BJ (cell line): ENCODE measurements around the gene TP53BP1. TPM values are rescaled to one million over a fixed set of nuclear protein-coding genes. Genes with fewer than 3 reads are reported as not detected.
"Not testable (repeated sequence)": the region's sequence is repeated elsewhere in the genome, so short reads cannot be mapped to it uniquely, and the experiment has no call there.

ENCODE experiments used
- CTCF ChIA-PET: fragments of 350-600 bp; formaldehyde crosslinking; extraction: SDS; loops from one replicate; lab custom pipeline; 2021; ENCODE audit warnings: antibody characterized with exemption, inconsistent platforms; lab: Yijun Ruan, JAX
- POLR2A ChIA-PET: fragments of 300-600 bp; sonication (Branson Sonifier 250); formaldehyde crosslinking; extraction: SDS; loops from one replicate; lab custom pipeline; 2021; ENCODE audit warnings: antibody characterized with exemption; lab: Charles Lee
- DNase-seq: peaks from one replicate; pipeline ENCODE4 v3.0.0-alpha.2; 2011; ENCODE audit warnings: low read depth
- H3K27me3 ChIP-seq: 2 replicates; pipeline ENCODE4 v1.6.0; 2011; ENCODE audit warnings: low read length; ENCODE audit not compliant: control insufficient read depth, insufficient read depth
- H3K36me3 ChIP-seq: 2 replicates; pipeline ENCODE4 v1.5.1; 2011; ENCODE audit warnings: low read length; ENCODE audit not compliant: control insufficient read depth, insufficient read depth
- H3K4me3 ChIP-seq: 2 replicates; pipeline ENCODE4 v1.5.1; 2011; ENCODE audit warnings: low read depth, mild to moderate bottlenecking, control low read depth, low read length
- polyA plus RNA-seq: library from polyadenylated mRNA; depleted of rRNA; stranded (reverse); fragments of >200 nt; gene quantifications from 2 replicates; pipeline ENCODE4 v1.2.3, GENCODE V29; 2011
- TF ChIP-seq, protein P1 (sequence below): IDR thresholded peaks from 2 replicates; pipeline ENCODE4 v1.5.1; 2011; ENCODE audit warnings: low read depth, mild to moderate bottlenecking, control low read depth, inconsistent platforms, low read length, moderate library complexity; ENCODE audit not compliant: insufficient read depth

Gene TP53BP1
- polyA plus RNA-seq, 1 experiment: 48.3 TPM

GRCh38 chr15:43406808-43407207 lies 86.1 kb downstream of the TP53BP1 start:
- ChIA-PET CTCF (interaction anchor here (0.9 to 1.6 kb wide), 3 partner anchors 11 to 12 kb away, joined by 3 to 4 read pairs (median 3); no protein-coding TSS in a partner anchor), POLR2A (interaction anchor here (0.5 kb wide), 1 partner anchor 20 kb away, joined by 14 read pairs; no protein-coding TSS in a partner anchor)
- Histone ChIP-seq H3K4me3 (no peak overlapping the region), H3K36me3 (peaks cover 21% of the 10 kb centered on the region), H3K27me3 (no peaks in the 10 kb centered on the region)
- no peak for DNase-seq
- TF ChIP-seq, protein P1, sequence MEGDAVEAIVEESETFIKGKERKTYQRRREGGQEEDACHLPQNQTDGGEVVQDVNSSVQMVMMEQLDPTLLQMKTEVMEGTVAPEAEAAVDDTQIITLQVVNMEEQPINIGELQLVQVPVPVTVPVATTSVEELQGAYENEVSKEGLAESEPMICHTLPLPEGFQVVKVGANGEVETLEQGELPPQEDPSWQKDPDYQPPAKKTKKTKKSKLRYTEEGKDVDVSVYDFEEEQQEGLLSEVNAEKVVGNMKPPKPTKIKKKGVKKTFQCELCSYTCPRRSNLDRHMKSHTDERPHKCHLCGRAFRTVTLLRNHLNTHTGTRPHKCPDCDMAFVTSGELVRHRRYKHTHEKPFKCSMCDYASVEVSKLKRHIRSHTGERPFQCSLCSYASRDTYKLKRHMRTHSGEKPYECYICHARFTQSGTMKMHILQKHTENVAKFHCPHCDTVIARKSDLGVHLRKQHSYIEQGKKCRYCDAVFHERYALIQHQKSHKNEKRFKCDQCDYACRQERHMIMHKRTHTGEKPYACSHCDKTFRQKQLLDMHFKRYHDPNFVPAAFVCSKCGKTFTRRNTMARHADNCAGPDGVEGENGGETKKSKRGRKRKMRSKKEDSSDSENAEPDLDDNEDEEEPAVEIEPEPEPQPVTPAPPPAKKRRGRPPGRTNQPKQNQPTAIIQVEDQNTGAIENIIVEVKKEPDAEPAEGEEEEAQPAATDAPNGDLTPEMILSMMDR: no peak

DNA sequence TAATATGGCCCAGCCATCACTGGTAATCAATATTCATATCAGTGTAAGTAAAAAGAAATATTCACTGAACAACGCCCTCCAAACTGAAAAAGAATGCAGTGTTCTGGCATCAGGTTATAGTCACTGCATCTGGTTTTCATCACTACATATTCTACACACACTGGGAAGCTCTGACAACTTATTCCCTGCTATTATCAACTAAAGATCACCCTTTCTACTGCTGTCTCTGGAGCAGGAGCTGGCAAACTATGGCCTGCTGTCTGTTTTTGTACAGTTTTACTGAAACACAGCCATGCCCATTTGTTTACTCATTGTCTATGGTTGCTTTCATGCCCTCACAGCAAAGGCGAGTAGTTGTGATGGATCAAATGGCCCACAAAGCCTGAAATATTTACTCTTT lies 86.8 kb downstream of the TP53BP1 start:
- Histone ChIP-seq H3K36me3 (peaks cover 21% of the 10 kb centered on the region), H3K4me3 (no peak overlapping the region), H3K27me3 (no peaks in the 10 kb centered on the region)
- POLR2A ChIA-PET: no interaction called here
- CTCF ChIA-PET: interaction anchor here (1.1 to 1.6 kb wide), 2 partner anchors 11 kb away, joined by 3 read pairs; no protein-coding TSS in a partner anchor
- DNase-seq: no peak
- TF ChIP-seq, protein P1: no peak

GRCh38 chr15:43404130-43404529 lies 88.8 kb downstream of the TP53BP1 start:
- H3K27me3 ChIP-seq: no peaks in the 10 kb centered on the region
- peaks cover 18% of the 10 kb centered on the region for H3K36me3 ChIP-seq
- no peak overlapping the region for H3K4me3 ChIP-seq
- POLR2A ChIA-PET: no interaction called here
- CTCF ChIA-PET: no interaction called here
- DNase-seq: no peak
- TF ChIP-seq, protein P1: no peak

DNA sequence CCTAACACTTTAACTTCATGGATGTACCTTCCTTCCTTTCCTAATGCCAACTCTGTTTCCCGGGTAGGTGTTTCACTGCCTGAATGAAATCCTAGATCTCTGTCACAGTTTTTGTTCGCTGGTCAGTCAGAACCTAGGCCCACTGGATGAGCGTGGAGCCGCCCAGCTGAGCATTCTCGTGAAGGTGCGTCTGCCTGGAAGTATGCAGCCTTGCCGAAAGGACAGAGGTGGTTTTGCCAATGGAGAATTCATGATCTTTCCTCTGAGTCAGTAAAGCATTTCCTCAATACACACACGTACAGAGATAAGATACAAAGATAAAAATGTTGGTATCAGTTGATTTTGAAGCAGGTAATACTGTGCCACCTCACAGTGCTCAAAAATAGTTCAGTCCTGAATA lies 89.3 kb downstream of the TP53BP1 start:
- no peaks in the 10 kb centered on the region for H3K27me3 ChIP-seq
- CTCF ChIA-PET: interaction anchor here (1.3 kb wide), 1 partner anchor 28 kb away, joined by 5 read pairs; no protein-coding TSS in a partner anchor
- peaks cover 15% of the 10 kb centered on the region for H3K36me3 ChIP-seq
- H3K4me3 ChIP-seq: no peak overlapping the region
- TF ChIP-seq, protein P1: no peak
- no peak for DNase-seq
- POLR2A ChIA-PET: no interaction called here

GRCh38 chr15:43402255-43402654 lies 90.7 kb downstream of the TP53BP1 start:
- no peaks in the 10 kb centered on the region for H3K27me3 ChIP-seq
- peaks cover 8% of the 10 kb centered on the region for H3K36me3 ChIP-seq
- no peak overlapping the region for H3K4me3 ChIP-seq
- ChIA-PET POLR2A (no interaction called here), CTCF (interaction anchor here (1.3 kb wide), 1 partner anchor 27 kb away, joined by 5 read pairs; no protein-coding TSS in a partner anchor)
- DNase-seq: no peak
- TF ChIP-seq, protein P1: no peak

GRCh38 chr15:43393592-43393991 lies 99.4 kb downstream of the TP53BP1 start:
- H3K27me3 ChIP-seq, DNase-seq, CTCF ChIA-PET, H3K36me3 ChIP-seq, POLR2A ChIA-PET, H3K4me3 ChIP-seq: not testable (repeated sequence)
